Measurements from ENCODE around the gene PKHD1. TPM values are rescaled to one million over a fixed set of nuclear protein-coding genes. Genes with fewer than 3 reads are reported as not detected.

The PKHD1 gene
- total RNA-seq, 1 donor from 2014 or later: 17.3 TPM

DNA sequence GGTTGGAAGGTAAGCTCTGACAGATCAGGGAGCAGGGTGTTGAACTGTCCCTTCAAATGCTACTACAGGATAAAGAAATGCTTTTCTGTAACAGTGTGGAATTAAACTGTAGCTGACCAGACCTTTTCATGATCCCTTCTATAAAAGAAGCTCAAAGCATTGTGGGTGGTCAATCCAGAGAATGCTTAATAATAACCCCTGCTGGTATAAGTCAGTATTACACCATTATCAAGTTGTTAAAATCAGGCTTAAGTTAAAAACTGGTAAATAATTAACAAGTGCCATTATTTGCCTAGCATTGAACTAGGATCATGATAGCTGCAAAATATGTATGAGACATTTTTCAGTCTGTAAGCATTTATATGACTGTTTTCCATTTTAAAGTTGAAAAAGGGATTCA, 468.9 kb downstream of the PKHD1 start:
- no peak for DNase-seq (ENCODE audit: low spot score)

DNA sequence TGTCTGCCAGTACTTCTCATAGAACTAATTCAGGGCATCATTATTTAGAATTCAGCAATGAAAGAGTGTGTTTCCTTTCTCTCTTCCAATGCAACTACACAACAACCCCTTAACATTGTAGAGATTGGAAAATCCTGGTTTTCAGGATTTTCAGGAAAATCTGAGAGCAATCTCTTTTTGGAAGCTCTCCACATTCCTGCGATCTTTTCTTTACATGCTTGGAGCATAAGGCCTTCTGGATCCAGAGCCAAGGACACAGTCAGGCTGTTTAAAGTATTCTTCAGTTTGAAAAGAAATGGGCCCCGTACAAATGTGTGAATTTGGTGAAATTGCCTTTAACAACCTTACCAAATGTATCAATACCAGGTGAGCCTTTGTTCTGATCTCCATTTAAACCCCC, 469.7 kb downstream of the PKHD1 start:
- no peak for DNase-seq (ENCODE audit: low spot score)

GRCh38 chr6:51616243-51616642, 471.2 kb downstream of the PKHD1 start:
- DNase-seq (ENCODE audit: low spot score): no peak

GRCh38 chr6:51614725-51615124, 472.7 kb downstream of the PKHD1 start:
- no peak for DNase-seq (ENCODE audit: low spot score)

GRCh38 chr6:51613558-51613957, 473.9 kb downstream of the PKHD1 start:
- no peak for DNase-seq (ENCODE audit: low spot score)

DNA sequence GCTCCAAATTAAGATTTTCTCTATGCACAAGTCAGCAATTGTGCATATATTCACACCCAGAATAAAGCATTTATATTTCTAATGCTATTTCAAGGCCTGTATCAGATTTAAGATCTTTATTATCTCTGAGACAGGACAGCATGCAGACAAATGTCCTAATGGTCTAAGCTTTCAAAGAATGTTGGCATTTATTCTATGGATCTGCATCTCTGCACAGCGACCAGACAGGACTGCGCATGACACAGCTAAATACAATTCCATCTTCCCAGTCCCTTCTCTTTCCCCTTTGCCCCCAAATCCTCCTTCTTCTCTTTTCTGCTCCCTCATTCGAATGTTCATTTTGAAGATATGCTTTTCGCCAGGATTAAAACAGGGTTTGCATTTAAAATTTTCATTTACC, 478.5 kb downstream of the PKHD1 start:
- DNase-seq (ENCODE audit: low spot score): no peak

DNA sequence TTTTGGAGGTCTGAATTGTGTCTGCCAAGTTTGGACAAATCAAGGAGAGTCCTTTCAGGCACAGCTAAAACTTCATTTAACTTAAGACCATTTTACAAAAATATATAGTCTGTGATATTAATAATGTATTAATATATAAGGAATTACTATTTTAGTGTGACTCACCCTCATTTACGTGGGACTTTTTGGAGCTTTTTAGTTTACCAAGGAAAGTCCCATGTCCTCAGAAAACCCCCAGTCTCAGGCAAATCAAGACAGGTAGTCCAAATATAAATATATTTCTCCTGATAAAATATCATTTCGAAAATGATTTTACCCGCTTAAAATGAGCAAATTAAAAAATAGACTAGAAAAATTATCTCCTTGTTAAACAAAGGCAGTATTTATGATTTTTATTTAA, 479.0 kb downstream of the PKHD1 start:
- no peak for DNase-seq (ENCODE audit: low spot score)

- DNase-seq (ENCODE audit: low spot score): no peak
These were observed 486.9 kb downstream of the PKHD1 start for GRCh38 chr6:51600514-51600913.

DNA sequence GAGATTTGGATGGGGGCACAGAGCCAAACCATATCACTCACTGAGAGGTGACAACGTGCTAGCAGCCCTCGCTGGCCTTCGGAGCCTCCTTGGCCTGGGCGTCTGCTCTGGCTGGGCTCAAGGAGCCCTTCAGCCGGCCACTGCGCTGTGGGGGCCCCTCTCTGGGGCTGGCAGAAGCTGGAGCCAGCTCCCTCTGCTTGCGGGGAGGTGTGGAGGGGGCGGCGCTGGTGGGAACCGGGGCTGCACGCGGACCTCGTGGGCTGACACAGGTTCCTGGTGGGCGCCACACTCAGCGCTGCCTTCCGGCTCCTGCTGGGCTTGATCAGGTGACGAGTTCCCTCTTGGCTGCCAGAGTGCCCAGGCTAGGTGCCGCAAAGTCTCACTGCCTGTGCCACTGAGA, 489.2 kb downstream of the PKHD1 start:
- DNase-seq (ENCODE audit: low spot score): no peak

DNA sequence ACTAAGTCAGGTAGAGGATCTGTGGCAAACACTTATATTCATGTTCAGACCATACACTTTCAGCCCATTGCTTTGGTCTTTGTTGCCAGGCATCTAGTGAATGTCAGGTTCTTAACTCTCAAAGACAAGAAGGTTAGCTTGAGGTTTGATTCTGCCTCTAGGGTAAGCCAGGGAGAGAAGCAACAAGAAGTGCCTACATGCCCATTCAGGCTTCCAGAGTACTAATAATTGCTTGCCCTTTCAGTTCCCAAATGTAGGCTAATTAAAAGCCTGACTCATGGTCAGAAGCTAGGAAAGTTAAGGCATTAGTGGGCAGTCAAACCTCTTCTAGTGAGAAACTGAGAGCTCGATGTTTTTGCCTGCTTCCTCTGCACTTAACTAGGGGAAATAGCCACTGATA, 492.4 kb downstream of the PKHD1 start:
- no peak for DNase-seq (ENCODE audit: low spot score)

GRCh38 chr6:51585264-51585663, 502.1 kb downstream of the PKHD1 start:
- no peak for DNase-seq (ENCODE audit: low spot score)

DNA sequence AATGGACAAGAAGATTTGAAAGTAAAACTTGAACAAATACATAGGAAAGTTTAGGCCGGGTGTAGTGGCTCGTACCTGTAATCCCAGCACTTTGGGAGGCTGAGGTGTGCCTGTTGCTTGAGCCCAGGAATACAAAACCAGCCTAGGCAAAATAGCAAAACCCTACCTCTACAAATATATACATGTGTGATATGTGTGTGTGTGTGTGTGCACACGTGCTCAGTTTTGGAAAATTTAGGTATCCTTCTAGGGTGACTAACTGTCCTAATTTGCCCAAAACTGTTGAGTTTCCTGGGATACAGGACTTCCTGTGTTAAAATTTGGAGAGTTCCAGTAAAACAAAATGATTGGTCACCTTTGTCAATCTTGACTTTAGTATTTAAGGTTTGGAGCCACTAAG, 503.2 kb downstream of the PKHD1 start:
- no peak for DNase-seq (ENCODE audit: low spot score)

GRCh38 chr6:51578994-51579393, 508.4 kb downstream of the PKHD1 start:
- no peak for DNase-seq (ENCODE audit: low spot score)

DNA sequence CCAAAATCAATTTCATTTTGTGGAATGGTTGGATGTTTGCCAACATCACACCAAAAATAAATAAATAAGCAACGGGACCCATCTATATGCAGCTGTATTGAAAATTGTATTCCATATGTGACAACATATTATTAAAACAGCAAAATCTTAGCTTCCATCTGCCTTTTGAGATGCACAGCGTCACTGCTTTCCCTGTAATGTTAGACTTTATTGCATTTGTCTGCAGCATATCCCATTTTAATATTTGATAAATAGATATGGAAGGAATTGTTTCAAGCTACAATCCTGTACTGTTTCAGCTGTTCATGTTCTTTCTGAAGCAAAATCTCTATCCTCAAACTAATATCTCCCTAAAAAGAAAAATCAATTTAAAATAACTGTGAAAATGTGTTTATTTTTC, 509.1 kb downstream of the PKHD1 start:
- no peak for DNase-seq (ENCODE audit: low spot score)

DNA sequence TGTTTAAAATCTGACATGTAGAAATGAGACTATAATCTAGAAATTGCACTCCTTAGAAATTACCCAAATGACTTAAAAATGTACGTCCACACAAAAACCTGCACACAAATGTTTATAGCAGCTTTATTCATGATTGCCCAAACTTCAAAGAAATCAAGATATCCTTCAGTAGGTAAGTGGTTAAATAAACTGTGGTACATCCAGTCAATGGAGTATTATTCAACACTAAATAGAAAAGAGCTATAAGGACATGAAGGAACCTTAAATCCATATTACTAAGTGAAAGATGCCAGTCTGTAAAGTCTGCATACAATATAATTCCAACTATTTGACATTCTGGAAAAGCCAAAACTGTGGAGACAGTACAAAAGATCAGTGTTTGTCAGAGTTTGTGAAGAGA, 513.4 kb downstream of the PKHD1 start:
- no peak for DNase-seq (ENCODE audit: low spot score)

DNA sequence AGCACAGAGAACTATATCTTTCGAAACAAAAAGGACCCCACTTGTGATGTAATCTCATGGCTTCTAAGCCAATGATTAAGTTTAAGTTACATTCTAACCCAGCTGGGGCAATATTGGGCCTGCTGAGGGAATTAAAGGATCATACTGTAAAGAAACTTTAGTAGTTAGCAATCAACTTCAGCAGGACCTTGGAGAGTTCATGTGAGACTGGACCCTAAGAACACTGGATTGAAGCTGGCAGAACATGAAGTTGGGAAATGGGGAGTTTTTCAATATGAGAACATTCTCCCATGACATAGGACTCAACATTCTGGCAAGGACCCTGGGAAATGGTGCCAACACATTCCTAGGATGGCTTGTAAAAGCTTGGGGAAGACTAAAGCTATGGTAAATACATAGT, 516.2 kb downstream of the PKHD1 start:
- no peak for DNase-seq (ENCODE audit: low spot score)

- no peak for DNase-seq (ENCODE audit: low spot score)
These were observed 517.1 kb downstream of the PKHD1 start for GRCh38 chr6:51570168-51570921.

DNA sequence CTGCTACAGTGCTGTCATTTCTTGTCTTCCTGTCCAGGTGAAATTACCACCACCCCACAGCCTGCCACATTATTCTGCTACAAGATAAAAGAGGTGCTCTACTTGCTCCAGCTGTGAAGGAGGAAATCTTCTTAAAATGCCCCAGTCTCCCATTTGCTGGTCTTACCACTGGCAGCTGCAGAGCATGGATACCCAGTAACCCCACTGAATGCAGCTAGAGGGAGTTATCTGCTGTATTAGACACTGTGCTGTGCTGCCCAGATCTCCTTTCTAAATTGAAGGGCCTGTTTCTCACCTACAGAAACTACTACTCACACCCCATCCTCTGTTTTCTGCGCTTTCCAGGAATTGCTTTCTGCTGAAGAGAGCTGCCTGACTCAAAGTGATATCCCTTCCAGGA, 517.8 kb downstream of the PKHD1 start:
- DNase-seq (ENCODE audit: low spot score): no peak

- DNase-seq (ENCODE audit: low spot score): no peak
These were observed 518.6 kb downstream of the PKHD1 start for GRCh38 chr6:51568771-51569170.

DNA sequence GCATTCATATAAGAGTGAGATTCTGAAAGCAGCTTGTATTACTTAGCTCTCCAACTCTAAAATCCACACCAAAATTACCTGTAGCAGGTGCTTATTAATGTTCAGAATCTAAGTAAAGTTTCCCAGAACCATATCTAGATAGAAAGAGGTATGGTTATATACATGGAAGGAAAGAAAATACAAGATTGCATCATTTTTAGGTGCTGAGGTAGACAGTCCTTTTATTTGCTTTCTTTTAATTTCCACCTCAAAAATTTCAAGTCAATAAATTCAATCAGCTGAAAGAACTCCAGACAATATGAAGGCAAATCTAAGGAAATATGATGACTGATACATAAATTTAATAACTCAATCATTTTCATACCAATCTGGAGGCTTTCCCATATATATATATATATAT, 521.9 kb downstream of the PKHD1 start:
- DNase-seq (ENCODE audit: low spot score): no peak

All from mucosa of gallbladder (tissue), 1 donor.